AG04449 (cell line): ENCODE data around the gene PPID.
"Not testable (repeated sequence)": the region's sequence is repeated elsewhere in the genome, so short reads cannot be mapped to it uniquely, and the experiment has no call there.

Source experiments
- CTCF ChIA-PET: fragments of 350-600 bp; formaldehyde crosslinking; extraction: SDS; loops from one replicate; lab custom pipeline; 2021; ENCODE audit warnings: antibody characterized with exemption; lab: Yijun Ruan, JAX
- POLR2A ChIA-PET: fragments of 400-600, 350-600 bp; formaldehyde crosslinking; extraction: SDS; loops from one replicate; lab custom pipeline; 2020; ENCODE audit warnings: antibody characterized with exemption, inconsistent platforms; lab: Yijun Ruan, JAX
- DNase-seq: peaks from one replicate; pipeline ENCODE4 v3.0.0-alpha.2; 2010; ENCODE audit warnings: low read depth, low spot score
- H3K4me3 ChIP-seq: 2 replicates; pipeline ENCODE4 v1.5.1; 2011; ENCODE audit warnings: low read depth, mild to moderate bottlenecking, control low read depth, low read length
- CTCF ChIP-seq: IDR thresholded peaks from one replicate; pipeline ENCODE4 v1.5.1; 2011; ENCODE audit warnings: mild to moderate bottlenecking, moderate library complexity, low read length, control low read depth, inconsistent platforms; ENCODE audit not compliant: insufficient read depth; ENCODE audit errors: missing control alignments

PPID gene

GRCh38 chr4:158667651-158668198 lies 55.5 kb downstream of the PPID start:
- no peak overlapping the region for H3K4me3 ChIP-seq
- CTCF ChIA-PET = interaction anchor here (0.8 to 1.8 kb wide), 2 partner anchors 10 to 413 kb away, joined by 3 to 7 read pairs; no protein-coding TSS in a partner anchor
- POLR2A ChIA-PET = no interaction called here

GRCh38 chr4:158666892-158667291 lies 56.3 kb downstream of the PPID start:
- ChIA-PET CTCF (interaction anchor here (0.8 to 1.8 kb wide), 2 partner anchors 9 to 412 kb away, joined by 3 to 7 read pairs; no protein-coding TSS in a partner anchor), POLR2A (no interaction called here)
- TF ChIP-seq CTCF = no peak
- no peak overlapping the region for H3K4me3 ChIP-seq
- no peak for DNase-seq

More at GRCh38 chr4:158667651-158668198, 55.5 kb downstream of the PPID start:
- DNase-seq = no peak
- TF ChIP-seq CTCF = peak; percentile 3

GRCh38 chr4:158664806-158665205 lies 58.4 kb downstream of the PPID start:
- CTCF ChIA-PET = interaction anchor here (1.4 kb wide), 1 partner anchor 9 kb away, joined by 5 read pairs; no protein-coding TSS in a partner anchor
- TF ChIP-seq CTCF = no peak
- DNase-seq = no peak
- no peak overlapping the region for H3K4me3 ChIP-seq
- POLR2A ChIA-PET = no interaction called here

GRCh38 chr4:158663707-158664625 lies 59.2 kb downstream of the PPID start:
- CTCF ChIA-PET, H3K4me3 ChIP-seq, POLR2A ChIA-PET, DNase-seq: not testable (repeated sequence)

- H3K4me3 ChIP-seq, CTCF ChIA-PET, DNase-seq, POLR2A ChIA-PET: not testable (repeated sequence)
These were observed 59.9 kb downstream of the PPID start for GRCh38 chr4:158663255-158663654.
